GM18526 (cell line): ENCODE data around the gene UBL4A.

Source experiments
- POLR2A ChIP-seq: IDR thresholded peaks from 3 replicates; pipeline ENCODE4 v1.6.1; 2011; ENCODE audit not compliant: insufficient read length; ENCODE audit errors: extremely low read depth

The UBL4A gene

GRCh38 chrX:154441564-154441963 lies 44.9 kb downstream of the UBL4A start:
- TF ChIP-seq POLR2A, result no peak

GRCh38 chrX:154440623-154441357 lies 45.6 kb downstream of the UBL4A start:
- TF ChIP-seq POLR2A, result no peak

GRCh38 chrX:154439841-154440240 lies 46.6 kb downstream of the UBL4A start:
- no peak for TF ChIP-seq POLR2A

- TF ChIP-seq POLR2A, result no peak
Observed at GRCh38 chrX:154437971-154438893, 48.2 kb downstream of the UBL4A start.

GRCh38 chrX:154436983-154437752 lies 49.2 kb downstream of the UBL4A start, which contains the start of gene GDI1:
TSS of gene GDI1 (plus strand) at chrX:154437154. CDS start at chrX:154437255, 101 bp downstream.
- peak; percentile 27 for TF ChIP-seq POLR2A

- no peak for TF ChIP-seq POLR2A
Observed at GRCh38 chrX:154436374-154436982, 49.9 kb downstream of the UBL4A start.

GRCh38 chrX:154435171-154435733 lies 51.2 kb downstream of the UBL4A start:
- no peak for TF ChIP-seq POLR2A

- TF ChIP-seq POLR2A, result no peak
Observed at GRCh38 chrX:154434394-154435168, 51.8 kb downstream of the UBL4A start.
